HCT116 (cell line): ENCODE data around the gene SEMA4D. TPM values are rescaled to one million over a fixed set of nuclear protein-coding genes. Genes with fewer than 3 reads are reported as not detected.

ENCODE experiments used
- ATAC-seq: fragments of 200-7000 bp; cut with Tn5 transposase; 2 replicates; pipeline ENCODE4 v1.9.1; 2020; ENCODE audit warnings: mild to moderate bottlenecking, moderate library complexity
- BruUV-seq: library from RNA; stranded (reverse); fragments of 400-500 nt; replicated peaks from 2 replicates; lab custom pipeline; 2021; lab: Mats Ljungman, UMichigan
- CTCF ChIA-PET: fragments of 300-600 bp; sonication (Branson Sonifier 250); formaldehyde crosslinking; loops from one replicate; lab custom pipeline; 2021; ENCODE audit warnings: antibody characterized with exemption; lab: Charles Lee
- POLR2A ChIA-PET: fragments of 300-600, 350-600 bp; sonication (Branson Sonifier 250); formaldehyde crosslinking; loops from one replicate; lab custom pipeline; 2021; ENCODE audit warnings: antibody characterized with exemption; lab: Charles Lee
- RAD21 ChIA-PET, 2 experiments: fragments of 300-600 bp; sonication (Branson Sonifier 250); formaldehyde crosslinking; loops; one replicate each; lab custom pipeline; 2023; ENCODE audit warnings: low total read pairs in 2 of 2; ENCODE audit not compliant: uncharacterized antibody in 2 of 2, unreplicated experiment in 2 of 2, low non-redundant PET in 1 of 2; lab: Charles Lee
- DNase-seq: peaks from one replicate; pipeline ENCODE4 v3.0.0-alpha.2; 2010; ENCODE audit warnings: low read depth, low spot score
- H2AFZ ChIP-seq: fragments of 200-600 bp; shearing (Covaris generic), sonication (generic); 2 replicates; pipeline ENCODE4 v1.6.1; 2017; ENCODE audit warnings: low read depth, mixed run types, mixed read lengths, antibody characterized with exemption, low read length; ENCODE audit not compliant: poor library complexity, severe bottlenecking
- H3K27ac ChIP-seq: 2 replicates; pipeline ENCODE4 v1.5.1; 2012; ENCODE audit warnings: low read depth, low read length
- H3K27me3 ChIP-seq: fragments of 200-600 bp; sonication (generic); 2 replicates; pipeline ENCODE4 v1.6.1; 2016; ENCODE audit warnings: mixed run types, low read length, mixed read lengths; ENCODE audit not compliant: insufficient read depth
- H3K36me3 ChIP-seq, 2 experiments: fragments of 200-500 bp in 1 of 2; fragments of 200-600 bp in 1 of 2; sonication (Bioruptor generic) in 1 of 2; sonication (generic) in 1 of 2; 2 replicates each; pipeline versions ENCODE4 v1.5.1 to v1.6.1; 2014 to 2016; ENCODE audit warnings: low read length in 2 of 2, inconsistent platforms in 1 of 2, mixed read lengths in 1 of 2, mixed run types in 1 of 2; ENCODE audit not compliant: insufficient read depth in 2 of 2, control insufficient read depth in 1 of 2
- H3K4me1 ChIP-seq, 2 experiments: fragments of 200-600 bp in 1 of 2; sonication (generic) in 1 of 2; 2 replicates each; pipeline versions ENCODE4 v1.5.1 to v1.6.1; 2012 to 2017; ENCODE audit warnings: low read length in 2 of 2, inconsistent platforms in 1 of 2, mild to moderate bottlenecking in 1 of 2, mixed read lengths in 1 of 2, mixed run types in 1 of 2, moderate library complexity in 1 of 2; ENCODE audit not compliant: insufficient read depth in 2 of 2, control insufficient read depth in 1 of 2
- H3K4me2 ChIP-seq: fragments of 200-600 bp; sonication (generic); 2 replicates; pipeline ENCODE4 v1.6.1; 2017; ENCODE audit warnings: mixed run types, low read length, mixed read lengths
- H3K4me3 ChIP-seq, 2 experiments: fragments of 200-600 bp in 1 of 2; sonication (generic) in 1 of 2; replicated peaks in 1 of 2; 2 replicates each; pipeline ENCODE4 v1.5.1; 2011 to 2016; ENCODE audit warnings: low read length in 2 of 2, control low read depth in 1 of 2, low read depth in 1 of 2, mild to moderate bottlenecking in 1 of 2, mixed read lengths in 1 of 2, mixed run types in 1 of 2
- H3K79me2 ChIP-seq: fragments of 200-600 bp; sonication (generic); 2 replicates; pipeline ENCODE4 v1.6.1; 2017; ENCODE audit warnings: mild to moderate bottlenecking, mixed run types, low read length, moderate library complexity, mixed read lengths; ENCODE audit not compliant: insufficient read depth
- H3K9ac ChIP-seq: fragments of 200-600 bp; sonication (generic); 2 replicates; pipeline ENCODE4 v1.6.1; 2016; ENCODE audit warnings: low read length, mixed read lengths
- H3K9me2 ChIP-seq: fragments of 200-600 bp; sonication (generic), shearing (Covaris generic); 2 replicates; pipeline ENCODE4 v1.6.1; 2017; ENCODE audit warnings: mixed run types, mild to moderate bottlenecking, moderate library complexity; ENCODE audit not compliant: insufficient read depth
- H3K9me3 ChIP-seq, 2 experiments: fragments of 200-500 bp in 1 of 2; fragments of 200-600 bp in 1 of 2; sonication (Bioruptor generic) in 1 of 2; sonication (generic) in 1 of 2; 2 replicates each; pipeline ENCODE4 v1.6.1; 2014 to 2017; ENCODE audit warnings: low read length in 2 of 2, mixed read lengths in 2 of 2, inconsistent platforms in 1 of 2, low read depth in 1 of 2, mild to moderate bottlenecking in 1 of 2, mixed run types in 1 of 2, moderate library complexity in 1 of 2; ENCODE audit not compliant: control insufficient read depth in 1 of 2, insufficient read depth in 1 of 2
- H4K20me1 ChIP-seq: fragments of 200-600 bp; sonication (generic), shearing (Covaris generic); 2 replicates; pipeline ENCODE4 v1.6.1; 2017; ENCODE audit warnings: mixed run types, mild to moderate bottlenecking, moderate library complexity; ENCODE audit not compliant: insufficient read depth
- CEBPB ChIP-seq: IDR thresholded peaks from 2 replicates; pipeline ENCODE4 v1.6.1; 2012; ENCODE audit warnings: low read depth
- EGR1 ChIP-seq: IDR thresholded peaks from 2 replicates; pipeline ENCODE4 v1.6.1; 2012; ENCODE audit warnings: low read depth
- EZH2 ChIP-seq: fragments of 200-600 bp; sonication (generic); IDR thresholded peaks from 2 replicates; pipeline ENCODE4 v1.6.1; 2017; ENCODE audit warnings: antibody characterized with exemption, mixed run types
- JUND ChIP-seq: IDR thresholded peaks from 2 replicates; pipeline ENCODE4 v1.6.1; 2012
- POLR2AphosphoS5 ChIP-seq: IDR thresholded peaks from 2 replicates; pipeline ENCODE4 v1.6.1; 2011; ENCODE audit warnings: mild to moderate bottlenecking, low read depth, low read length, moderate library complexity
- RAD21 ChIP-seq: IDR thresholded peaks from 2 replicates; pipeline ENCODE4 v1.6.1; 2012; ENCODE audit warnings: low read depth, mild to moderate bottlenecking
- SIN3A ChIP-seq: IDR thresholded peaks from 2 replicates; pipeline ENCODE4 v1.6.1; 2012; ENCODE audit warnings: low read depth
- SRF ChIP-seq: IDR thresholded peaks from 2 replicates; pipeline ENCODE4 v1.6.1; 2012; ENCODE audit warnings: low read depth
- YY1 ChIP-seq: IDR thresholded peaks from 2 replicates; pipeline ENCODE4 v1.6.1; 2011; ENCODE audit warnings: low read length, low read depth, moderate library complexity, mild to moderate bottlenecking; ENCODE audit not compliant: insufficient replicate concordance; ENCODE audit errors: extremely low read depth
- ZFX ChIP-seq: fragments of 450-650 bp; IDR thresholded peaks from 2 replicates; pipeline ENCODE4 v1.6.1; 2017
- intact Hi-C: fragments of 100-400 bp; cut with micrococcal nuclease; formaldehyde crosslinking; loops from 2 replicates; pipeline ENCODE4 v1.10.0; 2022
- total RNA-seq: library from RNA; stranded (reverse); gene quantifications from one replicate; pipeline ENCODE4 v1.2.1, GENCODE V29; 2021; ENCODE audit not compliant: unreplicated experiment
- TF ChIP-seq, protein P1 (sequence below): IDR thresholded peaks from 2 replicates; pipeline ENCODE4 v1.6.1; 2011; ENCODE audit warnings: mild to moderate bottlenecking, low read length, moderate library complexity; ENCODE audit not compliant: insufficient replicate concordance; ENCODE audit errors: extremely low read depth
- TF ChIP-seq, protein P2 (sequence below): IDR thresholded peaks from 2 replicates; pipeline ENCODE4 v1.6.1; 2012
- TF ChIP-seq, protein P3 (sequence below): IDR thresholded peaks from 2 replicates; pipeline ENCODE4 v1.6.1; 2012

Gene SEMA4D
- total RNA-seq, 1 experiment from 2014 or later = 32.0 TPM

DNA sequence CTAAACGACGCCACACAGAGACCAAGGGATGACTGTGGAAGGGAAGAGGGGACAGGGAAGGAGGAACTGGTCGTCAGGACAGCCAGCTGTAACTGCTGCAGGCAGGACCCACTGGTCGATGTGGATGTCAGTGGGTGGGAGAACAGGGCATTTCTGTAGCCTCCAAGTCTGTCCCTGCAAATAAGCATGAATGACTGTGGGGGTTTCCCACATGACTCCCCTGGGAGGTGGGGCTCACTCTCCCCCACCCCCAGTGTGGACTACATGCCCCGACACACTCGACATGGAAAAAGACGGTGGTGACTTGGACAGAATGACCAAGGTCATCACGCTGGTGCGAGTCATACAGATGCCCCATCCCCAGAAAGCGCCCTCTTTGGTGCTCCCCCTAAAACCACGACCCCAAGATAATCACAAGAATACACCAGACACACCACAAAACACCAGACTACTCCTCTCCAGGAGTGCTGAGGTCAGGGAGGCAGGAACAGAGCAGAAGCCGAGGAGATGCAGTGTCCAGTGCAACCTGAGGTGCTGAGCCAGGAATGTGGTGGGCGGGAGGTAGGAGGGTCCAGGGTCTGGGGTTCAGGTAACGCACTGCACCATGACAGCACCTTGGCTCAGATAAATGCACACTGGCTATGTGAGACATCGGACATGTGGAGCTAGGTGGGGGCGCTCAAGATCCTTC lies 114.7 kb downstream of the SEMA4D start (continued):
- TF ChIP-seq YY1 (no peak), POLR2AphosphoS5 (no peak), ZFX (no peak)
- TF ChIP-seq, protein P1, sequence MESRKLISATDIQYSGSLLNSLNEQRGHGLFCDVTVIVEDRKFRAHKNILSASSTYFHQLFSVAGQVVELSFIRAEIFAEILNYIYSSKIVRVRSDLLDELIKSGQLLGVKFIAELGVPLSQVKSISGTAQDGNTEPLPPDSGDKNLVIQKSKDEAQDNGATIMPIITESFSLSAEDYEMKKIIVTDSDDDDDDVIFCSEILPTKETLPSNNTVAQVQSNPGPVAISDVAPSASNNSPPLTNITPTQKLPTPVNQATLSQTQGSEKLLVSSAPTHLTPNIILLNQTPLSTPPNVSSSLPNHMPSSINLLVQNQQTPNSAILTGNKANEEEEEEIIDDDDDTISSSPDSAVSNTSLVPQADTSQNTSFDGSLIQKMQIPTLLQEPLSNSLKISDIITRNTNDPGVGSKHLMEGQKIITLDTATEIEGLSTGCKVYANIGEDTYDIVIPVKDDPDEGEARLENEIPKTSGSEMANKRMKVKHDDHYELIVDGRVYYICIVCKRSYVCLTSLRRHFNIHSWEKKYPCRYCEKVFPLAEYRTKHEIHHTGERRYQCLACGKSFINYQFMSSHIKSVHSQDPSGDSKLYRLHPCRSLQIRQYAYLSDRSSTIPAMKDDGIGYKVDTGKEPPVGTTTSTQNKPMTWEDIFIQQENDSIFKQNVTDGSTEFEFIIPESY = no peak

DNA sequence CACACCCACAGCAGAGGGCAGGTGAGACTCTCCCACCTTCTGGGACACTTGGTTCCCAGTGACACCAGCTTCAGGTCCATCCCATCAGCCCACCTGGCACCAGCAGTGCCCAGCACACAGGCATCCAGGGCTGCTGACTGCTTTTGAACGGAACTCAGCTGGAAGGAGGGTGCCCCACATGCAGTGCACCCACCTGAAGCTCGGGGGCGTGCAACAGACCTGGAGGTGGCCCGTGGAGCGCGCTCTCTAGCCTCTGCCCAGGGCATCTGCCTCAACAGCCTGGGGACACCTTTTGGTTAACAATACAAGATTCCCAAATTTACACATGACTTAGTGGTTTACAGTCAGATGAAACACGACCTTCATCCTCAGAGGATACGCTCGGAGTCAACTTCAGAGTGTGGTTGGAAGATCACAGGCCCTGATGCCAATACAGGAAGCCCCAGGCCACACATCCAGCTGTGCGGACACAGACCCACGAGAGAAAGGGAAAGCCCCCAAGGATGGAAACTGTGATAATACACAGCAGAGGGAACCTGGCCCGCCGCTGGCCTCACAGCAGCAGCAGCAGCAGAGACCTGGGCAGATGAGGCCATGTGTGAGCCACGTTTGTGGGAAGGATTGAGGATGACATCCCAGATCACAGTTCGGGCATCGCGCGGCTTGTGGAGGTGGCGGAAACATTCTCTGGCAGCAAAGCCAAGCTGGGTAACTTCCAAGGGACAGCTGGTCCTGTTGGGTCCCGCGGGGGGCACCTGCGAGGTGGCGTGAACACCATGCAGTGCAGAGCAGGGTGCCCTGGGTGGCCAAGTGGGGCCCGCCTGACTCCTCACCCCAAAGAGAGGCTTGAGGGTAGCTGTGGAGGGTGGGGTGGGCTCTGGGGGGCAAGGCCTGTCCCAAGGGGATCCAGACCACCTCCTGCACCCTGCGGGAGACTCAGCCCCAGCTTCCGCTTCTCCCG lies 115.6 kb downstream of the SEMA4D start:
- Histone ChIP-seq H3K4me1 (no peaks in the 10 kb centered on the region), H3K4me3 (no peak overlapping the region), H3K9me2 (no peaks in the 10 kb centered on the region), H3K4me2 (no peak overlapping the region), H3K9ac (no peak overlapping the region), H3K36me3 (peaks cover 0 to 3% of the 10 kb centered on the region in 2 experiments; a peak in 2 of 4 replicates), H3K79me2 (no peaks in the 10 kb centered on the region), H2AFZ (no peak overlapping the region), H3K27ac (no peak overlapping the region), H3K27me3 (no peaks in the 10 kb centered on the region), H4K20me1 (no peaks in the 10 kb centered on the region), H3K9me3 (no peaks in the 10 kb centered on the region)
- DNase-seq = no peak
- CTCF ChIA-PET = no interaction called here
- TF ChIP-seq POLR2AphosphoS5 = no peak
- TF ChIP-seq, protein P2, sequence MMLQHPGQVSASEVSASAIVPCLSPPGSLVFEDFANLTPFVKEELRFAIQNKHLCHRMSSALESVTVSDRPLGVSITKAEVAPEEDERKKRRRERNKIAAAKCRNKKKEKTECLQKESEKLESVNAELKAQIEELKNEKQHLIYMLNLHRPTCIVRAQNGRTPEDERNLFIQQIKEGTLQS = no peak
- TF ChIP-seq SRF = no peak
- no peak for TF ChIP-seq RAD21
- TF ChIP-seq JUND = no peak
- TF ChIP-seq, protein P1 = no peak
- no peak for TF ChIP-seq EZH2
- TF ChIP-seq, protein P3, sequence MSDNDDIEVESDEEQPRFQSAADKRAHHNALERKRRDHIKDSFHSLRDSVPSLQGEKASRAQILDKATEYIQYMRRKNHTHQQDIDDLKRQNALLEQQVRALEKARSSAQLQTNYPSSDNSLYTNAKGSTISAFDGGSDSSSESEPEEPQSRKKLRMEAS = no peak
- no peak for TF ChIP-seq SIN3A
- no peak for TF ChIP-seq EGR1
- no peak for TF ChIP-seq CEBPB
- RAD21 ChIA-PET = no interaction called here
- BruUV-seq = no TSS peak
- POLR2A ChIA-PET = no interaction called here
- intact Hi-C loops = no loop called here
- no peak for ATAC-seq
